SK-MEL-5 (cell line): ENCODE results near the gene ZCCHC3. TPM values are rescaled to one million over a fixed set of nuclear protein-coding genes. Genes with fewer than 3 reads are reported as not detected.

ENCODE experiments used
- DNase-seq: peaks from one replicate; pipeline ENCODE4 v3.0.0-alpha.2; 2016; ENCODE audit warnings: low read depth, low spot score
- in situ Hi-C: cut with HindIII; loops from 2 replicates; pipeline ENCODE4 v1.10.0; 2016; ENCODE audit warnings: low sequenced_read_pairs, high pct_unique_total_duplicates, low pct_unique_long_range_greater_than_20kb
- total RNA-seq: library from RNA; depleted of rRNA; stranded (reverse); fragments of >200 nt; shearing (Covaris generic); gene quantifications from 2 replicates; pipeline ENCODE4 v1.2.3, GENCODE V29; 2014

ZCCHC3 gene
- total RNA-seq, 1 experiment from 2014 or later, result 25.5 TPM

- no peak for DNase-seq
- in situ Hi-C loops, result no loop called here
These were observed 20.5 kb upstream of the ZCCHC3 start for GRCh38 chr20:276620-277495.

GRCh38 chr20:277496-277781, 19.9 kb upstream of the ZCCHC3 start:
- DNase-seq, result no peak
- in situ Hi-C loops, result no loop called here

GRCh38 chr20:278181-278580, 19.2 kb upstream of the ZCCHC3 start:
- no peak for DNase-seq
- in situ Hi-C loops, result no loop called here

- DNase-seq, result no peak
- in situ Hi-C loops, result no loop called here
These were observed 18.5 kb upstream of the ZCCHC3 start for GRCh38 chr20:278607-279571.

- DNase-seq, result no peak
- in situ Hi-C loops, result no loop called here
These were observed 13.2 kb upstream of the ZCCHC3 start for GRCh38 chr20:284172-284571.

GRCh38 chr20:286508-286907, 10.9 kb upstream of the ZCCHC3 start:
- in situ Hi-C loops, result no loop called here
- no peak for DNase-seq

- in situ Hi-C loops, result no loop called here
- no peak for DNase-seq
These were observed 8.2 kb upstream of the ZCCHC3 start for GRCh38 chr20:288956-289692.

- in situ Hi-C loops, result no loop called here
- no peak for DNase-seq
These were observed 7.7 kb upstream of the ZCCHC3 start for GRCh38 chr20:289693-290083.

- DNase-seq, result peak; percentile 95
- in situ Hi-C loops, result no loop called here
These were observed 7.1 kb upstream of the ZCCHC3 start, which contains the start of gene C20orf96 for GRCh38 chr20:290084-290831. TSS of gene C20orf96 (minus strand) at chr20:290750. CDS start at chr20:290610, 140 bp downstream.

GRCh38 chr20:294602-295001, 2.8 kb upstream of the ZCCHC3 start:
- in situ Hi-C loops, result no loop called here
- no peak for DNase-seq

- in situ Hi-C loops, result no loop called here
- no peak for DNase-seq
These were observed 1.6 kb upstream of the ZCCHC3 start for GRCh38 chr20:295804-296203.

GRCh38 chr20:297925-298775, 780 bp downstream of the ZCCHC3 start:
- peak; percentile 57 for DNase-seq
- in situ Hi-C loops, result no loop called here

- no peak for DNase-seq
- in situ Hi-C loops, result no loop called here
These were observed 1.5 kb downstream of the ZCCHC3 start for GRCh38 chr20:298776-299391.

- no peak for DNase-seq
- in situ Hi-C loops, result no loop called here
These were observed 3.1 kb downstream of the ZCCHC3 start for GRCh38 chr20:300345-300990.

GRCh38 chr20:301886-302848, 4.8 kb downstream of the ZCCHC3 start:
- no peak for DNase-seq
- in situ Hi-C loops, result no loop called here
